ENCODE measurements around the gene TEAD1.

TEAD1 gene

DNA sequence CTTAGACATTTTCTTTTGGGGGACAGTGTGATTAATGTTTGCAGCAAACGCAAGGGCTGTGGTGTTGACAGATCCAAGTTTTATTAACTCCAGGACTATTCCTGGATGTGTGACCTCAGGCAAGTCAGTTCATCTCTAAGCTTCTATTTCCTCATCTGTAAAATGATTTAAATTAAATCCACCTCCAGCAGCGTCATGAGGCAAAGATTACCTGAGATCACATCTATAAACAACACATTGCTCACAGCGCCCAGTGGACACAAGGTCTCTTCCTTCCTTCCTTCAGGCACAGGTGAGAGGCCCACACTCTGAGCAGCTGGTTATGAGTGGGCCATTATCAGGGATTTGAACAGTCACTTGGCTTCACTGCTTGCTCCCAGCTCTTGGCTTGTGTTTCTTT, 223.6 kb downstream of the TEAD1 start:
- DNase-seq (ENCODE audit: low read depth in 2 of 2) = no peak

- DNase-seq (ENCODE audit: low read depth in 2 of 2) = no peak
These were observed 226.3 kb downstream of the TEAD1 start for GRCh38 chr11:12900496-12900895.

GRCh38 chr11:12901272-12901671, 227.1 kb downstream of the TEAD1 start:
- DNase-seq (ENCODE audit: low read depth in 2 of 2) = no peak

DNA sequence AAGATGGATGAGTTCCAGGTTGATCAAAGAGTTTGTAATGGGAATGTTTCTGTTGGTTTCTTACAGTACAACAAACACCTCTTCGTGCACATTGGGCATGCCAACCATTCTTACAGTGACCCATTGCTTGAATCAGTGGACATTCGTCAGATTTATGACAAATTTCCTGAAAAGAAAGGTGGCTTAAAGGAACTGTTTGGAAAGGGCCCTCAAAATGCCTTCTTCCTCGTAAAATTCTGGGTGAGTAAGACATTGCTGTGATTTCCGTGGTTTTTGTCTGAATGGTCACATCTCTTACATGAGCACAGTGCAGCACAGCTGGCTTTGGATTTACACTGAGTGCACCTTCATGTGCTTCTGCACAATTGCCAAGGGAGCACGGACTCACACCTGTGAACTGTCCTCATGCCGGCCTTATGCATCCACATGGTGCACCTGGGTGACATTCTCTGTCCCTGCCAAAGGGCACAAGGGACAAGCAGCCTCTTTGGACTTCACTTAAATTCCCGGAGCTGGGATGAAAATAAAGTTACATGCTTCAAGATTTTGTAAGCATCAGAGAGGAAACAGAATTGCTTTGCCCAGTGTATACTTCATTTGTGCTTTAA, 227.8 kb downstream of the TEAD1 start:
- no peak for DNase-seq (ENCODE audit: low read depth in 2 of 2)

DNA sequence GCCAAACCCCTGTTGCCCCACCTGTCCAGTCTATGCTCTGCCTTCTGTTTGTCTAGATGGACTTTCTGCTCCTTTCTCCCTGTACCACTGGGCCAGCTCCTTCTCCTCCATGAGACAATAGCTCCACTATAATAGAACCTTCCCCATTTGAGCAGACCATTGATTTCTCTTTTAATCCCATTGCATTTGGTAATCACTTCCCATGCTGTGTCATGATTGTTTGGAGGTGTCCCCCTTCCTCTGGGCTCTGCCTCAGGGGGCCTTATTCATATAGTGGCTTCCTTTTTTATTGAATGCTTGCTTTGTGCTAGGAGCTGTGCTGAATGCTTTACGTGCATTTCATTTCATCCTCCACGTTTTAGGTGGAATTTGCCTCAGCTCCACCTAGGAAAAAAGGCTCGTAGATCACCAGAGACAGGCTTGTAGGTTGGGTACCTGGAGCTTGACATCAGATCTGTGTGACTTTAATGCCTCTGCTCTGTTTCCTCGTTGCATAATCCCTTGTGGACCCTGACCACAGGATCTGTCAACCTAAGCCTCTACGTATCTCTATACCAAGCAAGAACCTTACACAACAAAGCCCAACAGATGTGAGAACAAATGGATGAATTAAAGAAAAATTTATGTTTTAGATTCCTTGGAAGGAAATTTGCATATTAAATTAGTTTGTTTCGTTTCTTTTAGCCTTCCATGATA, 228.7 kb downstream of the TEAD1 start:
- DNase-seq (ENCODE audit: low read depth in 2 of 2) = no peak

- no peak for DNase-seq (ENCODE audit: low read depth in 2 of 2)
These were observed 231.2 kb downstream of the TEAD1 start for GRCh38 chr11:12905435-12905834.

GRCh38 chr11:12906501-12906900, 232.3 kb downstream of the TEAD1 start:
- no peak for DNase-seq (ENCODE audit: low read depth in 2 of 2)

DNA sequence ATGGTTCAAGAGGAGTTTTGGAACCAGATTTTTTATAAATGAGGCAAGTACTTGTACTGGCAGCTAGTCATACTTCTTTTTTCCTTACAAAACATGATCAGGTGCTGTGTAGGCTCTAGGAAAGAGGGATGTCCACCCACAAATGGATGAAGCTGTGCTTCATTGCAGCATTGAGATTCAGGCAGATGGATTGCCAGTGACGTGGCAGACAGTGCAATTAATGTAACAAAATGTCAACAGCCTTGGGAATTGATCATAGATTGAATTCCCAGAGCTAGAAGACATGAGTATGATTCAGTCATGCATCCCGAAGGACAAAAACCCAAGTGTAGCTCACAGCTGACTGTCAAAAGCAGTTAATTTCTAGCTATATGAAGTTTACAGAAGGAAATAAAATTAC, 235.7 kb downstream of the TEAD1 start:
- DNase-seq (ENCODE audit: low read depth in 2 of 2) = no peak

DNA sequence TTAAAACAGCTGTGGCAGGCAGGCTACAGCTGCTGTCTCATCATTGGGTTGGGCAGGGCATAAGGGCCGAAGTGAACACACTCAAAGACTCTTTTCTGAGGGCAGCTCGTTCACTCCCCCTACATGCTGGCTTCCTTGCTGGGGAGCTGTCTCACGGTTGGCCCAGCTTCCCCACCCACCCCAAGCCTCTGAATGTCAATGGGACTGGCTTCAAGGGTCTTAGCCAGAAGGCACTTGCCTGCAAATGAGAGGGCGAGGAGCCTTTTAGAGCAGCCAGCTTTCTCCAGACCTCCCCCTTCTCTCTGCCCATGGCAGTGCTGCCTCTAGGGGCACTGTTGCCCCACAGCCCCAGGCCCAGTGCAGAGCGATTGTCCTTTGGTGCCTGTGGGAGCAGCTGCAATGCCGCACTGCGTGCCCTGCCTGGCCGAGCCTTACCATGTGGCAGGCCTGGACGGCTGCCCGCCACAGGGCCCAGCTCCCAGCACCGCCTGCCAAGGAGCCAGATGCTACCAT, 240.2 kb downstream of the TEAD1 start:
- no peak for DNase-seq (ENCODE audit: low read depth in 2 of 2)

- DNase-seq (ENCODE audit: low read depth in 2 of 2) = no peak
These were observed 240.9 kb downstream of the TEAD1 start for GRCh38 chr11:12915093-12915492.

GRCh38 chr11:12917822-12918221, 243.6 kb downstream of the TEAD1 start:
- DNase-seq (ENCODE audit: low read depth in 2 of 2) = no peak

DNA sequence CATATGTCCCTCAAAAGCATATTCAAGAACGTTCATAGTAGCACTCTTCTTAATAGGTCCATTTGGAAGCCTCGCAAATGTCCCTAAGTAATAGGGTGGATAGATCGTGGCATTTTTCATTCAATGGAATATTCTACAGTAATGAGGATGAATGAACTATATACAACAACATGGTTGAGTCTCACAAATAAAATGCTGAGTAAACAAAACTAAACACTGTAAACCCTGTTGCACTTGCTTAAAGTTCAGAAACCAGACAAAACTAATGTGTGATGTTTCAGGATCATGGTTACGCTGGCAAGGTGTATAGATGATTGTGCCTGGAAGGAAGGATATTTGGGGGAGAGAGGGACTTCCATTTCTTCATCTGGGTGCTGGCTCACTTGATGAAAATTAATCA, 244.4 kb downstream of the TEAD1 start:
- no peak for DNase-seq (ENCODE audit: low read depth in 2 of 2)

DNA sequence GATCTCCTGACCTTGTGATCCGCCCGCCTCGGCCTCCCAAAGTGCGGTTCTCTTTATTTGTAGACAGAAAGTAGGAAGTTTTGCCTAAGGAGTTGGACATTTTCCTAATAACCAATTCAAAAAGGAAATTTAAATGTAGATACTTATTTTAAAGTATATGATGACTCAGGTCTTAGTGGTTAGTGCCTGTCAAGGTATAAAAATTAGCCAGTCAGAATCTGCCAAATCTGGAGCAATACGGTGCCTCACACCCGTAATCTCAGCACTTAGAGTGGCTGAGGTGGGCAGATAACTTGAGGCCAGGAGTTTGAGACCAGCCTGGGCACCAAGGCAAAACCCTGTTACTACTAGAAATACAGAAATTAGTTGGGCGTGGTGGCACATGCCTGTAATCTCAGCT, 248.2 kb downstream of the TEAD1 start:
- DNase-seq (ENCODE audit: low read depth in 2 of 2) = no peak

GRCh38 chr11:12922980-12923507, 248.8 kb downstream of the TEAD1 start:
- no peak for DNase-seq (ENCODE audit: low read depth in 2 of 2)

DNA sequence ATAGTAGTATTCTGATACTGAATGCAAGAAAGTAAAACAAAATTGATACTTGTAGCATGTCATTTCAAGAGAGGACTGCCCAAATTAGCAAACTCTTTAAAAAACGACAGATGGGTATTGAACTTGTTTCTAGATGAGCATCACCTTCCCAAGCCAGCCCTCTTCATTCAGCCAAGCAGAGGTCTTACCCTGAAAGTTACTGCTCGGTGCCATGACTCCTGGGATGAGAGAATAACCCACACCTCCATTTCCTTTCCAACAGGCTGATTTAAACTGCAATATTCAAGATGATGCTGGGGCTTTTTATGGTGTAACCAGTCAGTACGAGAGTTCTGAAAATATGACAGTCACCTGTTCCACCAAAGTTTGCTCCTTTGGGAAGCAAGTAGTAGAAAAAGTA, 250.4 kb downstream of the TEAD1 start:
- DNase-seq (ENCODE audit: low read depth in 2 of 2) = no peak

GRCh38 chr11:12925520-12925919, 251.3 kb downstream of the TEAD1 start:
- no peak for DNase-seq (ENCODE audit: low read depth in 2 of 2)

DNA sequence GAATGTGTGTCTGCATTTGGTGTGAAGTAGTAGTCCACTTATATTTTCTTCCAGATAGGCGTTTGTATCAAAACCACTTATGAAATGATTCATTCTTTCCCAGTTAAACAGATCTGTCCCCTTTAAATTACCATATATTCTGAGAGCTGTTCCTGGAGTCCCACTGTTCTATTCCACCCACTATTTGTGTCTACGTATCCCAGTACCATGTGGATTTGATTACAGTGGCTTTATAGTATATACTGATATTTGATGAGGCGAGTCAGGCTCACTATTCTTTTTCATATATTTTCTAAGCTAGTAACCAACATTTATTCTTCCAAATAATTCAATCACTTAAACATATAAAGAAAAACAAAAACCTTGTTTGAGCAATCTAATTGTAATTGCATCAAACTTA, 253.0 kb downstream of the TEAD1 start:
- no peak for DNase-seq (ENCODE audit: low read depth in 2 of 2)

- DNase-seq (ENCODE audit: low read depth in 2 of 2) = no peak
These were observed 253.7 kb downstream of the TEAD1 start for GRCh38 chr11:12927886-12928285.

DNA sequence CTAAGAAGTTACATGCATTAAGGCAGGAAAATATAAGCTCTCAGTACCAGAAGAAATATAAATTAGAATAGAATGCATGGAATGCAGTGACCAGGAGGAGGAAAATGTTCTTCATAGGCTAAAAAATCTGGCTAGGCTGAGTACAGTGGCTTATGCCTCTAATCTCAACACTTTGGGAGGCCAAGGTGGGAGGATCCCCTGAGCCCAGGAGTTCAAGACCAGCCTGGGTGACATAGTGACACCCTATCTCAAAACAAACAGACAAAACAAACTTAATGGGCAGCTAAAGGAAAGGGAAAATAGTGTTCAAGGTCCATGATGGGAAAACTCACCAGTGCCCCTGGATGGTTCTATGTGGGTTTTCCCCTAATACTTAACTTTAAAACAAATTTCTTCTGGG, 256.6 kb downstream of the TEAD1 start:
- no peak for DNase-seq (ENCODE audit: low read depth in 2 of 2)

DNA sequence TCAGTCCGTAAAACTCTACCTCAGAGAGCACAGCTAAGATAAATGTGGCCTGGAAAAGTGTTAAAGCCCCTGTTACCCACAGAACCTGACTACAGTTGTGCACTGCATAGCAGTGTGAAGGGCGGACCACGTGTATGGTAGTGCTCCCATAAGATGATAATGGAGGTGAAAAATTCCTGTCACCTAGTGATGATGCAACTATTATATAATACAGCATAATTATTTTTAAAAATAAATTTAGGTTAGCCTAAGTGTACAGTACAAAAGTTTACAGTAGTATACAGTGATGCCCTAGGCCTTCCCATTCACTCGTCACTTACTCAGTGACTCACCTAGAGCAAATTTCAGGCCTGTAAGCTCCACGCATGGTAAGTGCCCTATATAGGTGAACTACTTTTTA, 258.3 kb downstream of the TEAD1 start:
- no peak for DNase-seq (ENCODE audit: low read depth in 2 of 2)

DNA sequence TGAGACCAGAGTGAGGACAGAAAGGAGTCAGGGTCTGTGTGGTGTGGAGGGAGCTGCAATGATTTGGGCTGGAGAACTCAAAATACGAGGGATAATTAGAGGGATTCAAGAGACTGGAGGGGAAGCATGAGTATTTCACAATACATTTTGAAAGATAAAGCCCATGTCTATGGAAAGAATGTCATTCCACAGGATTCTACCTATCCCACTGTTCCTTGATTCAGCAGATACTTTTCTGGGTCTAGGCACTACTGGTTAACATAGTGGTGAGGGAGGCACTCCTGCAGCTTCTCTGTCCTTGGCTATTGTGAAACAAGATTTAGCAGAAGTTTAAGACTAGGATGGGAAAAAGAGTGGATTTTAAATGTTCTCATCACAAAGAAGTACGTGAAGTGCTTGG, 262.0 kb downstream of the TEAD1 start:
- no peak for DNase-seq (ENCODE audit: low read depth in 2 of 2)

- DNase-seq (ENCODE audit: low read depth in 2 of 2) = no peak
These were observed 264.5 kb downstream of the TEAD1 start for GRCh38 chr11:12938590-12939247.

DNA sequence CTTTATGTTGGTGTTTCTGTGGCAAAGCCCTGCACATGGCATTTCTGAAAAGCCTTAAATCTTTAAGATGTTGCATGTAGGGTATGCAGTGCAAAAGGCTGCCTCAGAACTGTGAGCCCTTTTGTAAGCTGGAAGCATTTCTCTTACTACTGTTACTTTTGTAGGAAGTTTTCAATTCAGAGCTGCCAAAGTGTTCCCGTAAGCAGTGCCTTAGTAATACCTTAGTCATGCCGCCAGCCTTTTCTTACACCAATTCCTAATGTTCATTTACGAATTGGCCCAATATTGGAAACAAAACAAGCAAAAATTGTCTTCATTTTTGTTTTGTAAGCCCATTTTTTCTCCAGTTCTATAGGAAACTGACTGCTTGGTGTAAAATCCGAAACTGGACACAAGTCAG, 267.4 kb downstream of the TEAD1 start:
- DNase-seq (ENCODE audit: low read depth in 2 of 2) = no peak
